Ishikawa (cell line): ENCODE measurements around the gene TECPR2.

Source experiments
- CEBPB ChIP-seq: IDR thresholded peaks from 2 replicates; pipeline ENCODE4 v1.6.1; 2012
- CREB1 ChIP-seq: IDR thresholded peaks from 2 replicates; pipeline ENCODE4 v1.6.1; 2012; ENCODE audit warnings: low read depth
- EGR1 ChIP-seq: IDR thresholded peaks from 2 replicates; pipeline ENCODE4 v1.6.1; 2012
- TAF1 ChIP-seq: IDR thresholded peaks from 2 replicates; pipeline ENCODE4 v1.6.1; 2012; ENCODE audit warnings: low read depth, mild to moderate bottlenecking
- TCF12 ChIP-seq: IDR thresholded peaks from 2 replicates; pipeline ENCODE4 v1.6.1; 2012; ENCODE audit warnings: low read depth
- ZBTB7A ChIP-seq: IDR thresholded peaks from 2 replicates; pipeline ENCODE4 v1.6.1; 2012; ENCODE audit warnings: low read depth
- TF ChIP-seq, protein P1 (sequence below): IDR thresholded peaks from 2 replicates; pipeline ENCODE4 v1.6.1; 2012
- TF ChIP-seq, protein P2 (sequence below): IDR thresholded peaks from 2 replicates; pipeline ENCODE4 v1.6.1; 2012; ENCODE audit warnings: low read depth, mild to moderate bottlenecking

DNA sequence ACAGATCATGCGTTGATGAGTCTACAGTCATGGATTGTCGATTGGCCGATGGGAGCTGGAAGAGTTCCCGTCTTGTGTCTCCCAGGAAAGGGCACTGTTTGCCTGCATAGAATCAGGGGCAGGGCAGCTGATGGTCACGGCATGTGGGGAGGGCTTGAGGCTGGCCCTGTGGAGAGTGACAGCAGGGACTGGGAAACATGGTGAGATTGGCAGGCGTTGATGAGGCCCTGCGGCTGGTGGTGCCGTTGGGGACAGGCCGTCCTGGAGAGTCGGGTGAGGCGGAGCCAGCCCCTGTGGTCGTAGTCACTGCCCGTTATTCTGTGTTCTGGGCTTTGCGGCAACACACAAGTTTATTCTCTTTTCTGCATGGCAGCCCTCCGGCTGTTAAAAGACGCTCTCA lies 52.9 kb downstream of the TECPR2 start:
- TF ChIP-seq, protein P1, sequence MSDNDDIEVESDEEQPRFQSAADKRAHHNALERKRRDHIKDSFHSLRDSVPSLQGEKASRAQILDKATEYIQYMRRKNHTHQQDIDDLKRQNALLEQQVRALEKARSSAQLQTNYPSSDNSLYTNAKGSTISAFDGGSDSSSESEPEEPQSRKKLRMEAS: no peak
- TF ChIP-seq, protein P2, sequence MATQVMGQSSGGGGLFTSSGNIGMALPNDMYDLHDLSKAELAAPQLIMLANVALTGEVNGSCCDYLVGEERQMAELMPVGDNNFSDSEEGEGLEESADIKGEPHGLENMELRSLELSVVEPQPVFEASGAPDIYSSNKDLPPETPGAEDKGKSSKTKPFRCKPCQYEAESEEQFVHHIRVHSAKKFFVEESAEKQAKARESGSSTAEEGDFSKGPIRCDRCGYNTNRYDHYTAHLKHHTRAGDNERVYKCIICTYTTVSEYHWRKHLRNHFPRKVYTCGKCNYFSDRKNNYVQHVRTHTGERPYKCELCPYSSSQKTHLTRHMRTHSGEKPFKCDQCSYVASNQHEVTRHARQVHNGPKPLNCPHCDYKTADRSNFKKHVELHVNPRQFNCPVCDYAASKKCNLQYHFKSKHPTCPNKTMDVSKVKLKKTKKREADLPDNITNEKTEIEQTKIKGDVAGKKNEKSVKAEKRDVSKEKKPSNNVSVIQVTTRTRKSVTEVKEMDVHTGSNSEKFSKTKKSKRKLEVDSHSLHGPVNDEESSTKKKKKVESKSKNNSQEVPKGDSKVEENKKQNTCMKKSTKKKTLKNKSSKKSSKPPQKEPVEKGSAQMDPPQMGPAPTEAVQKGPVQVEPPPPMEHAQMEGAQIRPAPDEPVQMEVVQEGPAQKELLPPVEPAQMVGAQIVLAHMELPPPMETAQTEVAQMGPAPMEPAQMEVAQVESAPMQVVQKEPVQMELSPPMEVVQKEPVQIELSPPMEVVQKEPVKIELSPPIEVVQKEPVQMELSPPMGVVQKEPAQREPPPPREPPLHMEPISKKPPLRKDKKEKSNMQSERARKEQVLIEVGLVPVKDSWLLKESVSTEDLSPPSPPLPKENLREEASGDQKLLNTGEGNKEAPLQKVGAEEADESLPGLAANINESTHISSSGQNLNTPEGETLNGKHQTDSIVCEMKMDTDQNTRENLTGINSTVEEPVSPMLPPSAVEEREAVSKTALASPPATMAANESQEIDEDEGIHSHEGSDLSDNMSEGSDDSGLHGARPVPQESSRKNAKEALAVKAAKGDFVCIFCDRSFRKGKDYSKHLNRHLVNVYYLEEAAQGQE: no peak
- TF ChIP-seq CEBPB: no peak
- TF ChIP-seq TAF1: no peak
- no peak for TF ChIP-seq EGR1
- no peak for TF ChIP-seq TCF12
- no peak for TF ChIP-seq CREB1
- no peak for TF ChIP-seq ZBTB7A
